ENCODE measurements around the gene QDPR. TPM values are rescaled to one million over a fixed set of nuclear protein-coding genes. Genes with fewer than 3 reads are reported as not detected.

The QDPR gene
- total and polyA plus RNA-seq, 9 of the 15 experiments (the other 6 are each of a cell fraction or from before 2014, with no cell fraction given), result 5.7 to 29.7 (median 17.2) TPM

GRCh38 chr4:17437396-17437795 is 74.5 kb downstream of the QDPR start:
- no peak overlapping the region for H3K27ac ChIP-seq (ENCODE audit: extremely low read depth, low read depth, low read length)
- peaks cover 0 to 10% of the 10 kb centered on the region in 2 experiments; a peak in 2 of 5 replicates for H3K4me1 ChIP-seq (replicated peaks in 1 of 2; ENCODE audit: control insufficient read depth in 2 of 2, insufficient read depth in 2 of 2, low read length in 2 of 2)
- no peak overlapping the region; a peak in 1 of 4 replicates for H3K9ac ChIP-seq (ENCODE audit: insufficient read depth in 1 of 2, low read depth in 2 of 2, low read length in 2 of 2)
- BruUV-seq (replicated peaks), result no TSS peak
- FAIRE-seq (no peak), ATAC-seq (no peak; the same call in 2 of the 3 replicates), DNase-seq (ENCODE audit: extremely low read depth in 1 of 4, low spot score in 3 of 4) (no peak)
- no peaks in the 10 kb centered on the region for H3K9me3 ChIP-seq (replicated peaks; ENCODE audit: control insufficient read depth, insufficient read depth, low read depth, low read length)
- no peaks in the 10 kb centered on the region for H3K36me3 ChIP-seq (ENCODE audit: control insufficient read depth, insufficient read depth, low read length)
- H3K4me3 ChIP-seq, result no peak overlapping the region
- H2AFZ ChIP-seq (ENCODE audit: low read depth, low read length), result no peak overlapping the region
- WGBS (ENCODE audit: insufficient coverage, low coverage, missing lambda C conversion rate), result 10% methylated on average over 11 of the region's 11 CpGs
- POLR2A ChIA-PET, result interaction anchor here (0.9 kb wide), 1 partner anchor 9 kb away, joined by 3 read pairs; no protein-coding TSS in a partner anchor
- no peaks in the 10 kb centered on the region for H3K9me1 ChIP-seq (ENCODE audit: control insufficient read depth, insufficient read depth, low read length)
- peaks cover 0 to 27% of the 10 kb centered on the region in 2 experiments; a peak in 3 of 5 replicates for H3K27me3 ChIP-seq (ENCODE audit: control insufficient read depth in 2 of 2, insufficient read depth in 2 of 2, low read length in 2 of 2)
- in situ Hi-C loops (cut with MboI), result no loop called here
- H3K4me2 ChIP-seq (ENCODE audit: insufficient read depth, low read length), result no peak overlapping the region
- intact Hi-C loops (cut with micrococcal nuclease), result loop anchor here (10.0 kb wide), 1 partner anchor 243 kb away; no protein-coding TSS in a partner anchor
- H4K20me1 ChIP-seq (replicated peaks; ENCODE audit: control insufficient read depth, insufficient read depth, low read length), result no peaks in the 10 kb centered on the region
- H3K79me2 ChIP-seq (ENCODE audit: control insufficient read depth, insufficient read depth, low read length), result no peaks in the 10 kb centered on the region
- CTCF ChIA-PET (ENCODE audit: low intra/inter-chr PET ratio), result no interaction called here
- TF ChIP-seq ZNF778 (CRISPR knock-in tag; IDR thresholded peaks at IDR 0.05) (no peak), THAP7 (CRISPR knock-in tag; IDR thresholded peaks at IDR 0.05) (no peak), RBM14 (IDR thresholded peaks at IDR 0.05; ENCODE audit: borderline replicate concordance, insufficient read depth, low read depth, low read length) (no peak), TRIM25 (IDR thresholded peaks at IDR 0.05; ENCODE audit: borderline replicate concordance) (no peak), PRPF4 (IDR thresholded peaks at IDR 0.05; ENCODE audit: insufficient read depth, low read depth, low read length, poor library complexity, severe bottlenecking) (no peak), ZNF175 (CRISPR knock-in tag; IDR thresholded peaks at IDR 0.05; ENCODE audit: low read depth) (no peak), ZFP1 (CRISPR knock-in tag; IDR thresholded peaks at IDR 0.05) (no peak), BRF2 (IDR thresholded peaks at IDR 0.05; ENCODE audit: borderline replicate concordance, insufficient read depth, insufficient read length) (no peak), ZBED1 (IDR thresholded peaks at IDR 0.05) (no peak)

Data from K562 (cell line).